NT2/D1 (cell line): ENCODE data around the gene TMEM131L.

ENCODE experiments used
- SUZ12 ChIP-seq: IDR thresholded peaks from 2 replicates; pipeline ENCODE4 v1.6.1; 2011; ENCODE audit not compliant: insufficient read length, insufficient read depth; ENCODE audit errors: extremely low read depth
- YY1 ChIP-seq: IDR thresholded peaks from 2 replicates; pipeline ENCODE4 v1.6.1; 2011; ENCODE audit not compliant: insufficient read length, insufficient read depth
- ZNF274 ChIP-seq: IDR thresholded peaks from 2 replicates; pipeline ENCODE4 v1.6.1; 2011; ENCODE audit warnings: mild to moderate bottlenecking, low read depth, low read length

DNA sequence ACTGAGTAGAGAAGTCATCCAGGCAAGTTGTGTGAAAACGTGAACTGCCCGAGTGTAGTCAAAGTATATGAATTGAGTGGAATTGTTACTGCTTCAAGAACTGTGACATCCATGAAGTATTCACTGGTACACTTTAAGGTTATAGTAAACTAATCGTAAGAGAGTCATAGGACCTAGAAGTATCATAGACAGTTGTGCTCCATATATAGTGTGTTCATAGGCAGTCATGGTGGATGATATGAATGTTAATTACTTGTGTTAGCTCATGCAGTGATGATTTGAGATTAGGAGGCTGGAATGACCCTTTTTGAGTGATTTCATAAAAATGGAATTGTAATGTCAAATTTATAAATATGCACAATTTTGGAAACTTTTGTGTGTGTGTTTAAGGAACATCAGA, 136.6 kb downstream of the TMEM131L start:
- TF ChIP-seq YY1 (no peak), ZNF274 (no peak), SUZ12 (no peak)
